Posterior vena cava (tissue), 2 donors: ENCODE data around the gene MATN1. TPM values are rescaled to one million over a fixed set of nuclear protein-coding genes. Genes with fewer than 3 reads are reported as not detected.

Source experiments
- DNase-seq: peaks from one replicate; pipeline ENCODE4 v3.0.0-alpha.2; 2020; ENCODE audit warnings: low spot score
- intact Hi-C, 2 donors: fragments of 100-400 bp; cut with DNase I; formaldehyde crosslinking; loops; one replicate each; pipeline versions ENCODE4 v1.14.1 to v1.14.2; 2022 to 2023
- total RNA-seq, 2 donors: library from RNA; stranded (reverse); fragmentation: NEBNext Ultra II Directional; extraction: Animal tissue kit (Norgen Biotek cat#: 25700); gene quantifications; one replicate each; pipeline ENCODE4 v1.2.1, GENCODE V29; 2021
- donor health status: DM: yes; HTN: yes; CAD: no.
- donor health status: DM: yes; HTN: yes; CAD: no.

The MATN1 gene
- total RNA-seq, 2 donors from 2014 or later = not detected

DNA sequence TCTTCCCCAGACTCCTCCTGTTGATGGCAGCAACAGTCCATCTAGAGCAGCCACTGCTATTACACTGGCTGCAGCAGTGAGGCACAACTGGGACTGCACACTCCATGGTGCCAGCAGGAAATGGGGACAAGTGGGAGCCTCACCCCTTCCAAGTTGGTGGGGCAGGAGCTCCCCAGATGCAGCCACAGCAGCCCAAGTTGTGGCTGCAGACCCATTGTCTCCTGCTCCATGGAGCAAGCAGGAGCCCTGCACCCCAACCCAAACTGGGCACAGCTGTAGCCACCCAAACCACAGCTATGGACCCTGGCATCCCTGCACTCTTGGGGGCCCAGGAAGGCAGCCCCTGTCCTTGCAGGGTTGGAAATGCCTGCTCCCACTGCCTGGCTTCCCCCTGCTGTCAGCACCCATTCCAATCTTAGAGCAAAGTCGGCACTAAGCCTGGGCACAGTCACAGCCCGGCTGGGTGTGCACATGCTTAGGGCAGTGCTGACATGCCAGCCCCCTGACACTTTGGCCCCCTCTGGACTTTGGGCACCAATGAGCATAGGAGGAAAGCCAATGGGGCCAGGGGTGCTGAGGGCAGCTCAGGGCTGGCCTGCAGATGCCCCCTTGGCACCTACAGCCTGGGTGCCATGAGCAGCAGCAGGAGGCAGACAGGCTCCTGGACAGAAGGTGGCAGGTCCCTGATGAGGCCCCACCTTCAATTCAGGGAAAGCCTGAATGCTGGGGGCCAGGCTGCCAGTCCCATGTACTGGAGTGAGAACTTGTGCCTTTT, 44.0 kb downstream of the MATN1 start:
- DNase-seq = peak; percentile 50
- intact Hi-C loops = no loop called here

DNA sequence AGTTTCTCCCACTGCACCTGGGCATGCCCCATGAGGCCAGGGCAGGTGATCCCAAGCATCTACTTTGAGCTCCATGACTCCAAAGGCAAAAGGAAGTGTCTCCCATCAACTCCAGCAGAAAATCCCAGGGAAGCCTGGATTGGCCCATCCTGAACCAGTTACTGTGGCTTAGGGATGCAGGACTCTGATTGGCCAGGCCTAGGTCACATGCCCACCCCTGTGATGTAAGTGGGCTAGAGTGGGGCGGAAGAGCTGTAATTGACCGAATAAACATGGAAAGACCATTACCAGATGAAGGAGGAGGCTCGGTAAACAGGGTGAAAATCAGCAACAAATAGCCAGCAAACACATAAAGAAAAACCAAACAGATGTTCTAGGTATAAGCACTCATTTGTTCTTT, 45.2 kb downstream of the MATN1 start:
- peak; percentile 5 for DNase-seq
- intact Hi-C loops = no loop called here

DNA sequence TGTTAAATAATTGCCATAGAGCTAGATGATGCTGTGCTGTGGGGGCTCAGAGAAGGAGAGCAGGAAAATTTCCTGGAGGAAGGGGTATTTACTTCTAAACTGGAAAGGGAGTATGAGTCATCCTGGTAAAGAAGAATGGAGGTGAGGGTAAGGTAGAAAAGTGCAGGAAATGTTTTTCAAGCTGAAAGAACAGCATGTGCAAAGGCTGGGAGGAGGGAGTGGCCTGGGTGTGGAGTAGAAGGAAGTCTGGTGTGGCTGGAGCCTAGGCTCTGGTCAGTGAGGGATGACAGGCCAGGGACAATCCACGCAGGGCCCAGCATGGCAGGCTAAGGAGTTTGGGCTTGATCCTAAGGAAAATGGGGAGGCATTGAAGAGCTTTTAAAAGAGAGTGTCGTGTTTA, 45.9 kb downstream of the MATN1 start:
- intact Hi-C loops = no loop called here
- DNase-seq = peak; percentile 48

DNA sequence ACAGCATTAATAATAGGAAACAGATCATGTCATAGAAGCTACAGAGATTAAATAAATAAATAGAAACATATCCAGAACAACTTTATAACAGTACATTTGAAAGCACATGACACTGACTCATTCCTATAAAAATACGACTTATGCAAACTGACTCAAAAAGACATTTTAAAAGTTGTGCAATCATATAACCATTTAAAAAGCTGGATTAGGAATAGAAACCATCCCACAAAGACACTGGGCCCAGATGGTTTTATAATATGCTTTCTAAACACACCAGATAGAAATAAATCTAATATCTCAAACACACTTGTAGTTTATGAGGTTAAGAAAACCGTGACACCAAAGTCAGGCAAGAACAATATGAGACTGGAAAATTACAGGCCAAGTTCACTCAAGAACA, 47.6 kb downstream of the MATN1 start:
- no peak for DNase-seq
- intact Hi-C loops = loop anchor here in 1 of 2 donors (1.0 kb wide), 1 partner anchor 11 kb away; no protein-coding TSS in a partner anchor

DNA sequence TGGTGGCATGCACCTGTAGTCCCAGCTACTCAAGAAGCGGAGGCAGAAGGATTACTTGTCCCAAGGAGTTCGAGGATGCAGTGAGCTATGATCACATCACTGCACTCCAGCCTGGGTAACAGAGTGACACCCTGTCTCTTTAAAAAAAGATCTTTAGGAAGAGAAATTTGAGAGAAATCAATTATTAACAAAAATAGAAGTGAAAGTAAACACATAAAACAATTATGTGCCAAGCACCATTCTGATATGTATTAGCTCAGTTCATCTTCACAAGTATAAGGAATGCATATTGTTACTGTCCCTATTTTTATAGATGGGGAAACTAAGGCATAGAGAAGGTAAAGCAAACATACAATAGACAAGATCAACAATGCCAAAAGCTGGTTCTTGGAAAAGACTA, 48.1 kb downstream of the MATN1 start:
- DNase-seq = peak; percentile 8
- intact Hi-C loops = no loop called here

DNA sequence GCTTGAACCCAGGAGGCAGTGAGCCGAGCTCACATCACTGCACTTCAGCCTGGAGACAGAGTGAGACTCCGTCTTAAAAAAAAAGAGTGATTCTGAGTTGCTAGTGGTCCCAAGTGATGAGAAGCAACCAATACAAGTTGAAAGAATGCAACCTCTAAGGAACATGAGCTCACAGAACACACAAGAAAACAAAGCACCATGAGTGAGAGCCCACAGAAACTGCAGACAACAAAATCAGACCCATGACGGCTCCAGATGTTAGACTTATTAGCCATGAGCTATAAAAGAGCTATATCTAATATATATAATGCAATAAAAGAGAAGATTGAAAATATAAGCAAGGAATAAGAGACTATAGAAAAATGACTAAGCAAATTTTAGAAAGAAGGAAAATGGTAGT, 50.0 kb downstream of the MATN1 start:
- intact Hi-C loops = no loop called here
- DNase-seq = no peak

DNA sequence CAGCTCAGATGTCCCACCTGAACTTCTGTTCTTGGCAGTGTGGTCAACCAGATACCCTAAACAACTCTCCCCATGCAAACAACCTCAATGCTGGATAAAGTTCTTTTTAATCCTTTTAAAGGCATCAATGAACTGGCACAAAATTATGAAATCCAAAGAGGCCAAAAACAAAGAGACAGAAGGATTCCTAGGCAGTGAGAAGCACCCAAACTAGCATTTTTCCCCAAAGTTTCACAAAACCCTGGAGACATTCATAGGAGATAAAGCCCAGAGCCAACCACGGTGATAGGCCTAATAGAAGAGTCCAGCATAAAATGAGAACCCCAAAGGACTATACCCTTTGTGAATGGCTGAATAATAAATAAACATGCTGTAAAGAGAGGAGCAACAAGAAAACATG, 50.7 kb downstream of the MATN1 start:
- intact Hi-C loops = no loop called here
- DNase-seq = no peak

DNA sequence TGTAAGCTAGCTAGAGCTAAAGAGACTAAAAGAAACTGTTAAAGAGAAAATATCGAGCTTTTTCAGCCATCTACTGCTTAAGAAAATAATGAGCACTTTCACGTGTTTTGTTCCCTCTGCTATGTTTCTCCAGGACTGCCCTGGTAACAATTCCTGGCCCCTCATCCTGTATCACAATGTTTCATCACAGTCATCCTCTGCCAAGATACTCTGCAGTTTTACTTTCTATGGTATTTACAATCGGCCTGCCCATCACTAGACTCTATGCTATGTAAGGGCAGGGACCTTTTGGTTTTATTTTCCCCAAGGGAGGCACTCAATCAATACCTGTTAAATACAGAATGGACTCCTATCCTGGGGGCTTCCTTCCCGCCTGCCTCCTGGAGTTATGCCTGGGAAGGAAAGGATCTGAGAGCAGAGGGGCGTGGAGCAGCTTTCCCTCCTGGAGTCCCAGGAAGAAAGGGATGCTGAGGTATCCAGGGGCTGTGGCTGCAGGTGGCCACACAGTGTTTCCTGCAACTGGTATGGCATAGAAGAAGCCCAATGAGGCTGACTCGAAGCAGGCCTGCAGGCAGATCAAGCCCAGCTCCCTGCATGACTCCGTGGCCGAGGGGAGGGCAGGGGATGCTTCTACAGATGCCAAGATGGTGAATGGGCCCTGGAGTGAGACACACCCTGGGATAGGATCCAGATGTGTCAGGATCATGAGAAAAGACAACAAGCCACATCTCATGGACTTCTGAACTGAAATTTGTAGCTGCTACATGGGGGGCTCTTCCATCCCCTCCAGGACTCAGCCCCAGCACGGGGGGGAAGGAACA, 52.9 kb downstream of the MATN1 start:
- intact Hi-C loops = loop anchor here in 1 of 2 donors (2.0 kb wide), 1 partner anchor 70 kb away; no protein-coding TSS in a partner anchor
- peak; percentile 78 for DNase-seq

DNA sequence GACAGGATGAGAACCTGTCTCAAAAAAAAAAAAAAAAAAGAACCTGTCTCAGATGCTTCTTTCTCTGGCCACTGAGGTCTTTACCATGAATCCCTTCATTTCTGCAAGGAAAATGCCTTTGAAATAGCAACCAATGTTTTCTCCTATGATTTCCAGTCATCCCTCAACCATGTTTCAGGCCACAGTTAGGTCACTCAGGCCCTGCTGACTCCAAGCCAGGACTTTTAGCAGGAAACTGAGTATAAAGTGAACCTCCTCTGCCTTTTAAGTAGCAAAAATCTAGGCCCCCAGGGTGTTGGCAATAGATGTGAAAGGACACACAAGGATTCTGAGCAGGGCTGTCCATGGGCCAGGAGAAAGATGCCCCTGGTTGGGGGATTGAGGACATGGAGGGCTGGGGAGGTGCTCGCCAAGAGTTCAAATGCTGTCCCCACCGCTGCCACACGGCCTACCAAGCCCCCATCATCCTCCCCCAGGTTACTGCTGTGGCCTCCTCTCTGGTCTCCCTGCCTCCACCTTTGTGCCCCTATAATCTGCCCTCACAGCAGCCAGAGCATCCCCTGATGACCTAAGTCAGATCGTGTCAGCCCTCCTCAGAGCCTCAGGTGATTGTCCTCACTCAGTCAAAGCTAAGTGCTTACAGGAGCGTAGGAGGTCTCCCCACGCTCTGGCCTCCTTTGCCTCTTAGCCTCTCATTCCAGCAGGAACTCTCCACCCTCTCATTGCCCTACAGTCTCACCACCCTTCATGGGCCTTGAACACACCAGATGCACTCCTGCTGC, 54.6 kb downstream of the MATN1 start:
- DNase-seq = peak; percentile 54
- intact Hi-C loops = no loop called here

DNA sequence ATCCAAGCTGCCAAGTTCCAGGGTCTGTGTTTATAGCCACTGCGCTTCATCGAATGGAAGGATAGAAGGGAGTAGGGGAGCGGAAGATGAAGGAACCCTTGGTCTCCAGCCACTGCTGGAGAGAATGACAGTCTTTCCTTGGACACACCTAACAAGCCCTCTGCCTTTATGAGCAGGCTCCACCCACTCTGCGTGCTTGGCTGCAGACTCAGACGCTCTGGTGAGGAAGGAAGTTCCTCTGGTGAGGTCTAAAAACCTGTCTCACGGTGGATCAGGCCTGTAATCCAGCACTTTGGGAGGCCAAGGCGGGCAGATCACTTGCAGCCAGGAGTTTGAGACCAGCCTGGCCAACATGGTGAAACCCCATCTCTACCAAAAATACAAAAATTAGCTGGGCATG, 55.4 kb downstream of the MATN1 start:
- DNase-seq = peak; percentile 70

DNA sequence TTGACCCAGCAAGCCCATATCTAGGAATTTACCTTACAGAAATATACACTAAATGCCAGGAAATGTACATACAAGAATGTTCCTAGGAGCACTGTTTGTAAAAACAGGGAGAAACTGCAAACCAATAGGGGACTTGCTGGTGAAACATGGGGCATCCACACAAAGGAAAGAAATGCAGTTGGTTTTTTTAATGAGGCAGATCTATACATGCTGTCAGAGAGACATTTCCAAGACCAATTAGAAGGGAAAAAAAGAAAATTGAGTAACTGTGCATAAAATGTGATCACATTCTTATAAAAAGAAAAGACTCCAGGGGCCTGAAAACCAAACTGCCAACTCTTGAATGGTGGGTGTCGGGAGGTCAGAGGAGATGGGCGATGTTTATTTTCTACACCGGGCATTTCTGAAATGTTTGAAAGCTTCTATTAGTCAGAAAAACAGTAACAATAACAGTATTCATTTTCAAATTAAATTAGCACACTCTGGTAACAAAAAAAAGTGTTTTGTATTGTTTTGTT, 56.6 kb downstream of the MATN1 start:
- DNase-seq = no peak

More for the DNA sequence above, 55.4 kb downstream of the MATN1 start:
- intact Hi-C loops = no loop called here

DNA sequence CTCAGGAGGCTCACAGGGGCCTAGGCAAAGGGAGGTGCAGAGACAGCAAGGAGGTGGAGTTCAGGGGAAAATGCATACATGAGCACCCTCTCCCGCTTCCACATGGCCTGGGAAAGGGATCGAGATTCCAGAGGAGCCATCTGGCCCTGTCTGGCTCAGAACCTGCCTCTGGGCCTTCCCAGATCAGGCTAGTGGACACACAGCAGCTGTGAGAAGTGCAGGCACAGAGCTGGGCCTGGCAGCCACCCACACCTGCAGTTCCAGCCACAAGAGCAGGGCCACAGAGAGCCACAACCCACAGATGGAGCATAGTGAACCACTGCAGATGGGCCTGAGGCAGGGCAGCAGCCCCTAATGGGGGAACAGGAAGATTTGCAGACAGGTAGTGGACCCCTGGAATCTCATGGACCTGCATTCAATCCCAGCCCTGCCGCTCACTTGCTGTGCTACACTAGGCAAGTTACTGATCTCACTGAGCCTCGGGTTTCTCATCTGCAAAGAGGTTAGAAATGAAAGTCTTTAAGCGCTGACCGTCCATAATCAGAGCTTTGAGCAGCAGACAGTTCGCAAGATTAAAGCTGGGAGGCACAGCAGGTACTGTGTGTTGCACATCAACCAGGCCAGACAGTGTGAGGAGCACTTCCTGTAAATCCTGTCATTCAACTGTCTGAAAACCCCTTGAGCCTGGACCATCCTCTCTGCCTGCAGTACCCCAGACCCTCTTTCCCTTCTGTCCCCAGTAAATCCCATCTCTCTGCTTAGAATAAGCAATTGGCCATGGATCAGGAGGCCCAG, 58.0 kb downstream of the MATN1 start:
- intact Hi-C loops = no loop called here

More for the DNA sequence above, 56.6 kb downstream of the MATN1 start:
- intact Hi-C loops = no loop called here

DNA sequence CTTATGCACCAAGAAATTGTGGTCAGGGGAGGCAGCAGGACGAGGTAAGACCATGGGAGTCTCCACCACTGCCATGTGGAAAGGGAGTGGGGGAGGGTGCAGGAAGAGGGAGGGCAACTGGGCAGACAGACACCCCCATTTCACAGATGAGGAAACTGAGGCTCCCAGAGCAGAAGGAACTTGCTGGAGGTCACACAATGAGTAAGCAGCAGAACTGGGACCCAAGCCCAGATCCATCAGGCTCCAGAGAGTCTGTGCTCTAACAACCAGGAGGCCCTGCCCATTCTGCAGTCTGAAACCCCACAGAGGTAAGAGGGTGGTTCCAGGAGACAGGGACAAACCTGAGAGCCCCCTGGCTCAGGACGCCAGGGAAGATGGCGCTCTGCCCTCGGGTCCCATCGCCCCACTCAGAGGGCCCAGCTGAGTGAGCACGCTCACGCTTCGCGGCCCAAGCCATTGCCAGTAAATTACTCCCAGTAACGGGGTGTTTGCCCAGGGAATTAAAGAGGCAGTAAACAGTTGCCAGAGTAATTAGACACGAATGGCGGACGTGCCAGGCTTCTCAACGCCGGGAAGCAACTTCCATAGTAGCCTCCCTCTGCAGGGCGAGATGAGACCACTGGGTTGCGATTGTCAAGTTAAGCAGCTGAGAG, 59.2 kb downstream of the MATN1 start:
- intact Hi-C loops = loop anchor here in 1 of 2 donors (1.0 kb wide), 1 partner anchor 12 kb away; no protein-coding TSS in a partner anchor
- DNase-seq = peak; percentile 70

More for the DNA sequence above, 58.0 kb downstream of the MATN1 start:
- peak; percentile 61 for DNase-seq

DNA sequence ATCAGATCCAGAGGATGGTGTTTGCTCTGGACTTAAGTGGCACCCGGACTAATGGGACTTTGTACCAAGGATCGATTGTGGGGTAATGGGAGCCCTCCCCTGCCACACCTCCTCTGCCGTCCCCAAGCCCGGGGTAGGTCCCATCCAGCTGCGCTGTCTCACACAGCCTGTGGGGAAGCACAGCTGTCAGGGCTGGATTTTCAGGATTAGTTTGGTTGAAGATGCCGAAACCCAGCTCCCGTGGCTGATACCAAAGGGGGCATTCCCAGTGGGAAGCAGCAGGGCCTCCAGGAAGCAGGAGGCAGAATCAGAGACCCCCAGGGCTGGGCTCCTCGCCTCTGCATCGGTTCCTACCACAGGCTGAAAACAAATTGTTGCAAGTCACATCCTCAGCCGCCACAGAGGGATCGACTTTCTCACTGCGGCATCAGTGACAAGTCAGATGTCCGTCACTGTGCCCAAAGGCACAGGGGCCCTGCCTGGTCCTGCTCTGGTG, 59.7 kb downstream of the MATN1 start:
- peak; percentile 64 for DNase-seq
- intact Hi-C loops = loop anchor here in 1 of 2 donors (1.0 kb wide), 1 partner anchor 13 kb away; no protein-coding TSS in a partner anchor

DNA sequence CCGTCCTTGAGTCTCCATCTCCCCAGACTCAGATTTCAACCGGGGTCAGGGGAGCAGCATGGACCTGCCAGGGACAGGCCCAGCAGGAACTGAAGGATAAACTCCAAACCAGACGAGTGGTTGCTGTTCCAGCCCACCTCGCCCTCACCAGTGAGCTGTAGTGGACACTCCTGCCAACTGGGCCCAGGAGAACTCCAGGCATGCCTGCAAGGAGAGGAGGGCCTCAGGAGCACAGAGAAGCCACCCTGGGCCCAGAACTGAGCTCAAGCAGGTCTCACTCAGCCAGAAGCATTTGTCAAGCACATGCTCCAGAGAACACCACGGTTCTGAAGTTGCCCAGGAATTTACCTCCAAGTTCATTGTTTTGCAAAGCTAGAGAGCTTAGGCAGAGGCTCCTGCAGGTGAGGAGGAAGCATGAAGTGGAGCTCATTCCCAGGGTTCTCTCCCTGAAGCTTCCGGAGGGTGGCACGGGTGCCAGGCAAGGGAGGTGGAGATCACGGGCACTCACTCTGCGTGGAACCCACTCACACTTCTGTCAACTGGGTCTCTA, 61.0 kb downstream of the MATN1 start:
- DNase-seq = peak; percentile 29
- intact Hi-C loops = no loop called here

DNA sequence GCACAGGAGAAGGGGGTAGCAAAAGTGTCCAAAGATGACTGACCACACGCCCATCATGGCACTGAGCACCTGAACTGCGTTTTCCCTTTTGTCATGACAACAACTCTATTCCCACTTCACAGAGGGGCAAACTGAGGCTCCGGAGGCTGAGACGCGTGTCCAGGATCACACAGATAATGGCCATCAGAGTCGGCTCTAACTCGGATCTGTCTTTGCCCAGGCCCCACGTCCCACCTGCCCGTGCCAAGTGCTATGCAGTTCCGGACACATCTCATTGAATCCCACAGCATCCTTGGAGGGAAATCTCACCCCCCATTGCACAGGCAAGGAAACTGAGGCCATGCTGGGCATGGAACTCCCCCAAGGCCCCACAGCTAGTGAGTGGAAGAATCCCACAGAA, 62.1 kb downstream of the MATN1 start:
- DNase-seq = peak; percentile 44
- intact Hi-C loops = no loop called here
